ENCODE measurements around the gene ADGRE3. TPM values are rescaled to one million over a fixed set of nuclear protein-coding genes. Genes with fewer than 3 reads are reported as not detected.
"Not testable (repeated sequence)": the region's sequence is repeated elsewhere in the genome, so short reads cannot be mapped to it uniquely, and the experiment has no call there.

The ADGRE3 gene
- total and polyA plus RNA-seq, 2 of the 4 experiments (the other 2 are of a cell fraction), result not detected

- in situ Hi-C loops (cut with MboI; ENCODE audit: low sequenced_read_pairs), result loop anchor here (25.0 kb wide), 1 partner anchor 303 kb away; the partner anchor contains the start of gene OR7A17
- H2BK20ac ChIP-seq (ENCODE audit: low read depth, low read length); H3K36me3 ChIP-seq (ENCODE audit: control insufficient read depth, insufficient read depth, low read length); H3K56ac ChIP-seq (ENCODE audit: extremely low read depth, insufficient read depth, low read length); H3K4me2 ChIP-seq (ENCODE audit: low read depth, low read length); H3K79me1 ChIP-seq (ENCODE audit: low read depth in 1 of 2, low read length in 2 of 2); POLR2A ChIA-PET (ENCODE audit: unreplicated experiment); H3K4ac ChIP-seq (ENCODE audit: low read depth, low read length); H3K4me1 ChIP-seq (ENCODE audit: control insufficient read depth, insufficient read depth, low read length); H2BK15ac ChIP-seq (ENCODE audit: low read depth, low read length); intact Hi-C loops (cut with micrococcal nuclease); CTCF ChIA-PET; H3K18ac ChIP-seq (ENCODE audit: low read depth, low read length); DNase-seq; H3K23ac ChIP-seq (ENCODE audit: low read depth, low read length); H2AFZ ChIP-seq (replicated peaks; ENCODE audit: low read length, poor library complexity); H2BK120ac ChIP-seq (ENCODE audit: low read depth, low read length); H4K20me1 ChIP-seq (ENCODE audit: insufficient read depth, low read length); H2AK9ac ChIP-seq (replicated peaks; ENCODE audit: low read depth, low read length, poor library complexity); BruUV-seq (replicated peaks); H3K9ac ChIP-seq (ENCODE audit: low read depth, low read length); H3K27me3 ChIP-seq (ENCODE audit: control insufficient read depth, insufficient read depth, low read length); dilution Hi-C loops (cut with HindIII; ENCODE audit: low sequenced_read_pairs, unreplicated experiment); H2AK5ac ChIP-seq (ENCODE audit: low read depth, low read length); H3K4me3 ChIP-seq (ENCODE audit: insufficient read depth, low read depth, low read length); H4K5ac ChIP-seq (ENCODE audit: low read depth, low read length); H3K14ac ChIP-seq (replicated peaks; ENCODE audit: low read depth, low read length); H4K91ac ChIP-seq (ENCODE audit: insufficient read depth, low read depth, low read length); H3K27ac ChIP-seq (ENCODE audit: insufficient read depth, low read length); H3K9me3 ChIP-seq (ENCODE audit: control insufficient read depth, insufficient read depth, low read length); H2BK5ac ChIP-seq (ENCODE audit: low read depth, low read length, poor library complexity, severe bottlenecking); ATAC-seq (ENCODE audit: low read depth); H3K9me1 ChIP-seq (ENCODE audit: insufficient read depth, low read length); H4K8ac ChIP-seq (ENCODE audit: low read depth in 2 of 2, low read length in 2 of 2): not testable (repeated sequence)
- no CpG with 5 or more reads among the region's 5 CpGs for WGBS, 2 experiments (ENCODE audit: extremely low coverage in 2 of 2, insufficient read length in 1 of 2)
Observed at GRCh38 chr19:14584372-14584771, 90.3 kb downstream of the ADGRE3 start.
